Occipital lobe (tissue), 2 donors: ENCODE data around the gene HLA-DOA. TPM values are rescaled to one million over a fixed set of nuclear protein-coding genes. Genes with fewer than 3 reads are reported as not detected.

Source experiments
- DNase-seq: peaks from one replicate; lab custom pipeline; 2025; lab: John Stamatoyannopoulos, UW
- total RNA-seq: library from RNA; depleted of rRNA; stranded (reverse); fragments of >200 nt; gene quantifications from one replicate; pipeline ENCODE4 v1.2.3, GENCODE V29; 2014

The HLA-DOA gene
- 0.16 TPM for total RNA-seq

DNA sequence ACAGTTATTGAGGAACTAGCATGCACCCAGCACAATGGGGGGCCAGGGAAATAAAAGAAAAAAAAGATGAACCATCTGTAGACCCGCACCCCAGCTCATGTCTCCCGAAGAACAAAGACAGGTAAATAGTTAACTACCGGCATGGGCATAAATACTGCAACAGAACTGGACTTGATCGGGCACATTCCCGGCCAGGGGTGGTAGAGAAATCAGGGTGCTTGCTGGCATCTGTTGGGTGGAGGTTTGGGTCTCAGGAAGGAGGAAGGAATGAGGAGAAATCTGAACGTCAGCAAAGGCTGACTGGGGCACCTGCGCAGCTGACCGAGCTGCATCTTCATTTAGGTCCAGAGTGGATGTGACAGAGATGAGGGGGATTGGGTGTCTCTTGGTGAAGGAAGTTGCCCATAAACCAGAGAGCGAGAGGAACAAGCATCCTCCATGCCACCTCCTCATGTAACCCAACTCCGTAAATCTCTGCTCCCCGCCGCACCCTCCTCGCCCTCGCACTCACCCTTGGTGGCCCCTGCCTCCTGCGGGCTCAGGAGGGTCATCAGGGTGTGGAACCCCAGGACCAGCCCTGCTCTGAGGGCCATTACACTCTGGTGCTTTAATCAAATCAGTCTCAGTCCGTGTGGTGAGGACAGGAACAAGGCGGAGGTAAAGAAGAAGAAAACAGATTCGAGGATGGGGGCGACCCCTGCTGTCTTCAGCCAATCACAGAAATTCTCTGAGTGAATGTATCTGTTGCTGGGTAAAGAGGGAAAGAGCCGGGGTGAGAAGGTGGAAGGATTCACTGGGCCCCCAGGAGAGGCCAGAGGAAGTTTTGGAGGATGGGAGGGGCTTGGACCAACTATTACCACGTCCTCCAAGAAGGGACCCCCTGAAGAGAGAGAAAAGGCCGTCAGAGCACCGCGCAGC lies at the start of gene HLA-DOA:
Gene HLA-DOA, minus strand, starts transcription at position 648 of the 918 bp plus-strand sequence.
- no peak for DNase-seq

DNA sequence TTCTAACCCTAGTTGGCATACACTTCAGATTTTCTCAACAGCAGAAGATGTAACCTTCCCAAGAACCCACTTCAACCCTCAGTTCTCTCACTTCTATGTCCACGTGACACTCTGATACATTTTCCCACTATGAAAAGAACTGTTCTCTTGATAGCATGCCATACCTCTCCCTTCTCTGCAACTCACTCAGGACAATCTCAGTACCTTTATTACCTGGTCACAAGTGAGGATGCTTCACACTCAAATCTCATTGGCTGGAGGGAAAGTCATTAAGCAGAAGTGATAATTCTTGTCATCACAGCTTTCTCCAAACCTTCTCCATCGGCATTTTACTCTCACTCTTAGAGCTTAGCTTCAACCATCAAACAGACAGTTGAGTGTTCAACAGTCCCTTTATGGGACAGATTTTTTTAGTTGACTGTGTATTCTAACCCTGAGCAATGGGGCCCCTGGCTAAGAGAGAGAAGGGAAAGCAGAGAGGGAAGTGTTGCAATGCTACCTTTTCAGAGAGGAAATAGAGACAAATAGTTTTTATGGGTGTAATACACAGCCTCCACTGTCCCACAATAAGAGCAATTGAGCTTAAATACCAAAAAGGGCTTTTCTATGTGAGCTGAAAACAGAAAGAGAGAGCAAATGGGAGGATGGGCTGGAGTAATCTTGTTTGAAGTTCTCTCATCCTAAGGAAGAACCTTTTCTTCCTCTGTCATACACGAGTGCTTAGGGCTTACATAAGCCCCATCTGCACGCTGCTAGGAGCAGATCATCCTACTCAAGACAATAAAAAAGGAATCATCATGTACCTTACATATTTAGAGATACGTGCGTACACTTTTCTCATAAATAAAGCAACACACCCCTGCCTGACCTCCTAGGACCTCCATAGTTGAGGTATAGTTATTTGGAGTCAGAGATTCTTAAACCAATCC lies 48.1 kb upstream of the HLA-DOA start:
- DNase-seq: no peak

DNA sequence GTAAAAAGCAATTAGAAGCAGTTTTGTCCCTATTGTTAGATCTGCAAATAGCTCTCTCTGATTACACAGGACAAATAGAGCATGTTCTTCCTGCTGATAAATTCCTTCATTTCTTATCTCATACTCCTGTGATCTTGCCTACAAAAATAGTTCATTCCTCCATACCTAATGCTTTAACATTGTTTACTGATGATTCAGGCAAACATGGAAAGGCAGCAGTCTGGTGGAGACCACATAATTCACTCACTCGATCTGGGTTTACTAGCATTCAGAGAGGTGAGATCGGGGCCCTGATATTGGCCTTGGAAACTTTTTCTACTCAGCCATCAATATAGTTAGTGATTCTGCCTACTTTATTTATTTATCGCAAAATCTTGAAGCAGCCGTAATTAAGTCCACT lies 43.8 kb upstream of the HLA-DOA start:
- no peak for DNase-seq

DNA sequence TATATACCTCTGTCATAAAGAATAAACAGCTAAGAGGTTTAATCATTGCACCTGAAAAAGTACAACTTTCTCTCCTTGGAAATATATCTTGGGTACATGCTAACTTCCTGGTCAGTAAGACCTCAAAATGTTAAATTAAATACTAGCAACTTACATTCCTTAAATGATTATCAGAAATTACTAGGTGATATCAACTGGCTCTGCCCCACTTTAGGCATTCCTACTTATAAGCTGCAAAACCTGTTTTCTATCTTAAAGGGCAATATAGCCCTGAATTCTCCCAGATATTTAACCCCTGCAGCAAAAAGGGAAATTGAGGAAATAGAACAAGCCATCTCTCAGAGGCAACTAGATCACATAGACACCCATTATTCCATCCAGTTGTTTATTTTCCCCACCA lies 43.2 kb upstream of the HLA-DOA start:
- no peak for DNase-seq

DNA sequence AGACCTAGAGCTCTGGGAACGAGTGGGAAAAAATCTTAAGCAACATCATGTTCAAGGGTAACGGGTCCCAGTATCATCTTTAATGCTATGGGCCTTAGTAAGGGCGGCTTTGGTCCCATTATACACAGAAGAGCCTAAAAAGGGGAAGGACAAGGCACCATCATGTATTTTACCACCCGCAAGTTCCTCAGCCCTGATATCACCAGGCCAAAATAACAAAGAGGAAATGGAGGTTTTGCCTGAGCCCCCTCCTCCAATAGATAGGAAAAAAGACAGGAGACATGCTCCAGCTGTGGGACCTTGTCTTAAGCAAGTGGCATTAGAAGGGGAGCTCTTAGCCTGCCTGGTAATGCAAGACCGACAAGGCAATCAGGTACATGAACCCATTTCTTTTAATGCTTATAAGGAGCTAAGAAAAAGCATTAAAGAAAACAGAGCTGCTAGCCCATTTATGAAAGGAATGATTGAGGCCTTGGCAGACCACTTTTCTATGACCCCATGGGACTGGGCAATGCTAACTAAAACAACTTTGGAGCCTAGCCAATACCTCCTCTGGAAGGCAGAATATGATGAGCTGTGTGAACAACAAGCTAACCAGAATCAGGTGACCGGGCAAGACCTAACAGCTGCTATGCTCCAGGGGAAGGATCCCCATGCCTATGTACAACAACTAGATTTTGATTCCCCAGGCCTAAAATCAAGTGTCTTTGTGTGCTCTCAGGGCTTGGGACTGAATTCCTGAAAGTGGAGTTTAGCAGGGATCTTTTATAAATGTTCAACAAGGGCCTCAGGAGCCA lies 40.8 kb upstream of the HLA-DOA start:
- DNase-seq: no peak

DNA sequence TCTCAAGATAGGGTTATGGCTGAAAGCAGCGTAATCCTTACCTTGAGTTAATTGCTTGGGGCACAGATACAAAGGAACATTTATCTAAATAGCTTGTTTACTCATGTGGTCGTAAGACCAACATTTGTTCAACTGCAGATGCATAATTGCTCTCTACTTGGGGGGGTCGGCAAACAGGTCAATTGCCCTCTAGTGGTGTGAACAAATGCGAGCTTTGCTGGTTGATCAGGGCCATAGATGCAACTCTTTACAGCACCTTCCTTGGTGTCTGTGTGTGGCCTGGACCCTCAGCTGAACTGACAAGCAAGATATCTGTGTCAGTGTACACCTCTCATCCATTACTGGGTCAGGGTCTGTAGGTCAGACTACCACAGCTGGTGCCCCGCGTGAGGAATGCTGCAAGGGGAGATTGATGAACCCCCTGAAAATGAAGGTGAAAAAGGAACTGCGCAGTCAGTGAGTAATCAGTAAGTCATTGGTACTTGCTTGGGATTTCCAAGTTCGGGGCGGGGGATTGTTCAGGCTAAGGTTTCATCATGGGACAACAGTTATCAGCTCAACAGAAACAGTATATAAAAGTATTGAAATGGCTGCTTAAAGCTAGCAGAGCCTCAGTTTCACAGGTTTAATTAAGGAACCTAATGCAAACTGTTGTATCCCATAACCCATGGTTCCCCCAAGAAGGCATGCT lies 40.1 kb upstream of the HLA-DOA start:
- no peak for DNase-seq

DNA sequence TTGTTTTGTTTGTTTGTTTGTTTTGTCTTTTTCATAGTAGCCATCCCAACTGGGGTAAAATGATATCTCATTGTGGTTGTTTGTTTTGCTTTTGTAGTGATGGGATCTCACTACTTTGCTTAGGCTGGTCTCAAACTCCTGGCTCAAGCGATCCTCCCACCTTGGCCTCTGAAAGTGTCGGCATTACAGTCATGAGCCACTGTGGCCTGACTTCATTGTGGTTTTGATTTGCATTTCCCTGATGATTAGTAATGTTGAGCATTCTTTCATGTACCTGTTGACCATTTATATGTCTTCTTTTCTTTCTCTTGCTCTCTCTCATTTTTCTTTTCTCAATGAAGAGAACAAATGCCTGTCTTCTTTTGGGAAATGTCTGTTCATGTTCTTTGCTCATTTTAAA lies 30.8 kb upstream of the HLA-DOA start:
- no peak for DNase-seq

DNA sequence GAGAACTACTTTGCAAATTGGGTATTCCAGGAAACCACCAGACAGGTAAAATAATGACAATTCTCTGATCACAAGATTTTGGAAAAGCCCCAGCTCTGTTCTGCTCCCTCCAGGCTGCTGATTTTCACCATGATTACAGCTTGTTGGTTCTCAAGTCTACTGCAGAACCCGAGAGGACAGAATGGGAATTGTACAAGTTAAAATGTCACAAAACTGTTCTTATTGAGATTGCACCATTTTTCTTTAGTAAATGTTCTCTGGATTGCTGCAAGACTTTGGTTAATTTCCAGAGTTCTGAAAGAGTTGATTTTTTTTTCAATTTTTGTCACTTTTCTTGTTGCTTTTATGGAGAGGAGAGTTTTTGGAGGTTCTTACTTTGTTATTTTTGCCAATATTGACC lies 27.1 kb upstream of the HLA-DOA start:
- no peak for DNase-seq

DNA sequence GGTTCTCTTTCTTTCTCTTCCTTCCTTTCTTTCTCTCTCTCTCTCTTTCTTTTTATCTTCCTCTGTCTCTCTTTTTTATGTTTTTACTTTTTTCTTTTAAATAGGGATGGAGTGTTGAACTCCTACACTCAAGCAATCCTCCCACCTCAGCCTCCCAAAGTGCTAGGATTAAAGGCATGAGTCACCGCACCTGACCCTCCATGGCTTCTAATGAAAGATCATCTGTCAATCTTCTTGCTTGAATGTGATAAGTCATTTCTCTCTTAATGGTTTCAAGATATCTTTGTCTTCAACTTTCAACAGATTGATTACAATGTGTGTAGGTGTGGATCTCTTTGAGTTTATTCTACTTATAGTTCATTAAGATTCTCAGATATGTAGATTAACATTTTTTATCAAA lies 25.2 kb upstream of the HLA-DOA start:
- no peak for DNase-seq

DNA sequence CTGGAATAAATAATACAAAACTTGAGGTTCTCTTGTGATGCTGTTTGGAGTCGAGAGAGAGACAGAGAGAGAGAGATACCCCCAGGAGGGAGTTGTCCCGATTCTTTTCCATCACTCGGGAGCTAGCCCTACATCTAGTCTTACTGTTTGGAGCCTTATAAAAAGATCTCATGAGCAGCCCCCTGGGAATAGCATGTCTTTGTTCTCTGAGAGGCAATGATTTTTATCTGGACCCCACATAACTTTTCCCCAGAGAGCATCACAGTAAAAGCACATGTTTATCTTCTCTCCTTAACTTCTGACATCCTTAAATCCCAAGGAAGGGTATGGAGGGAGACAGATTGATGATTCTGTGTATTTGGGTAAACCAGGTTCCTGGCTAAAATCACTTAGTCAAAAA lies 20.9 kb upstream of the HLA-DOA start:
- DNase-seq: no peak

DNA sequence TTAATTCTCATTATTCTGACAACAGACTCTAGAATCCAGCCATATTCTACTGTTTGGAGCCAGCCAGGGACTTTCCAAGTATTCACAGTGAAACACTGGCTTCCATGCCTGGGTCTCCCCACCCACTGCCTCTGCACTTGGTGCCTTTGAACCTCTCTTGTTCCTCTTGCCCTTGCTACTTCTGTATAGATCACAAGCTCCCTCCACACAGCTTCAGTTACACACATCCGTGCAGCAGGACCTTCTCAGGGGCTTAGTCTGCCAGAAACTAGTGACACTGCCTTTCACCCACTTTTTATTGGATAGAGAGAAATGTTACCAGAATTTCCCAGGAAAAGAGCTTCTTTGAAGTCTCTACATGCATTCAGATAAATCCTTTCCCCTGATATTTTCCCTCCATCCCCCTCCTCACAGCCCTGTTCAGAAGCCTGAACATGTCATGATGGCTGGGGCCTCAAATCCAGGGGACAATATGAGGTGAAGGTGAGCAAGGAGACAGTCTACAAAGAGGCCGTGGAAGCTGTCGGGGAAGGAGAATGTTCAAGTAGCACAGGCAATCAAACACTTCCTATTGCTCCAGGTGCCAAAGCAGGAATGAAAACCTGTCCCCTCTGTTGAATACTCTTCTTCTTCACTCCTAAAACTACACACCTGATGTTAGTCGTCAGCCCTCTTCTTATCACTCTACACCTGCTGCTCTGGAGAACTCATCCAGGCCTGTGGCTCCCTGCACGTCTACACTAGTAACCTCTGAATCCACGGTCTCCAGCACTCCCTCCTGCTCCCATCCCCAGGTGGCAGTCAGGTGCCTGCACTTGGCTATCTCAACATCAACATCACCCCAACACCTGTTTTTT lies 20.2 kb upstream of the HLA-DOA start:
- no peak for DNase-seq

DNA sequence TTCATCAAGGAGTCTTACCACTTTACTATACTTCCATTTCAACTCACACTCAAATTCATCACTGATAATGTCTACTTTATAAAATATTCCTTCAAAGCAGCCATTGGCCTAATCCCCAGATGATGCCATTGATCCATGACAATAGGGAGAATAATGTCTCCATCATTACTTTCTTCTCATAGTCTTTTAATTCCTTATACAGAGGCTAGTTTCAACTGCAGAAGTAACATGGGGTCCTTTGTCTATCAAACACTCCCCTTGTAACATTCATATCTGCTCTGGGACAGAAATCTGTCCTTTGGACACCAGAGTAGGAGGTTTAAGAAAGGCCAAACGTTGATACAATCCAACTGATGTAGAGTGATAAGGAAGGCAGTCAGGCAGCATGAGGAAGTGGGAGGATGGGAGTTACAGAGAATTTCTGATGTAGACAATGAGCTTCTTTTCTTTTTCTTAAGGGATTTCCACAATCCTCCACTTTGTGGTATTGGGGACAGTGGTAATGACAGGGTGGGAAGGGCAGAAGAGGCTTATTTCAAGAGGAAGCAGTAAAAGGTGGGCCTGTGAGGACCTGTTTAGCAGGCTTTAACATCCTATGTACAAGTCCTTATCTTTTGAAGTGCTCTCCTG lies 18.9 kb upstream of the HLA-DOA start:
- DNase-seq: no peak

DNA sequence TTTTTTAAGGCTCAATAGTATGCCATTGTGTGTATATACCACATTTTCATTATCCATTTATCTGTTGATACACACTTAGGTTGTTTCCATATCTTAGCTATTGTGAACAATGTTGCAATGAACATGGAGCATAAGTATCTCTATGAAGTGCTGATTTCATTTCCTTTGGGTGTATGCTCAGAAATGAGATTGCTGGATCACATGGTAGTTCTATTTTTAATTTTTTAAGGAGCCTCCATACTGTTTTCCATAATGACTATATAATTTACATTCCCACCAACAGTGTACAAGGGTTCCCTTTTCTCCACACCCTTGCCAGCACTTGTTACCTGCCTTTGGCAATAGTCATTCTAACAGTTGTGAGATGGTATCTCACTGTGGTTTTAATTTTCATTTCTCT lies 15.1 kb upstream of the HLA-DOA start:
- no peak for DNase-seq

DNA sequence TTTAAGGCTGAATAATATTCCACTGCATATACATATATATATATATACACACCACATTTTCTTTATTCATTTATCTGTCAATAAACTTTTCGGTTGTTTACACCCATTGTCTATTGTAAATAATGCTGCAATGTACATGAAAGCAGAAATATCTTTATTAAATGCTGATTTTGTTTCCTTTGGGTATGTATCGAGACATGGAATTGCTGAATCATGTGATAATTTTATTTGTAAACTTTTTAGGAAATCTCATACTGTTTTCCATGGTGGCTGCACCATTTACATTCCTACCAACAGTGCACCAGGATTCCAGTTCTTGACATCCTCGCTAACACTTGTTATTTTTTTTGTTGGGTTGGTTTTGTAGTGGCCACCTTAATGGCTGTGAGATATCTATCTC lies 14.1 kb upstream of the HLA-DOA start:
- no peak for DNase-seq

DNA sequence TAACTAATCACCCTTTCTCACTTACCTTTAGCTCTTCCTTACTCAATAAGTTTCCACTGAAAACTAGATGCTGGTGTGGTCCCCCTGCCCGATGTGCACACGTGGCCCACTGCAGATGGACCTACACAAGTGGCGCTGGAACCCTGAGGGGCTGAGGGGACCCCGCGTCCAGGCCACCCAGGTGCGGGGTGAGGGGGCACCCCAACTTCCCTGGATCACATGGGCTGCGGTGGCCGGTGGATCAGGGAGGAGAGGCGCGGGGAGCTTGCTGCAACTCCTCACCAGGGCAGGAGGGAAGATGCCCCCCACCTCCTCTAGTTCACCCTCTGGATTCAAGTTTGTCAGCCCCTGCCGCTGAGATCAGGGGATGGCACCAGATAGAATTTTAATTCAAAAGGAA lies 12.5 kb upstream of the HLA-DOA start:
- no peak for DNase-seq

DNA sequence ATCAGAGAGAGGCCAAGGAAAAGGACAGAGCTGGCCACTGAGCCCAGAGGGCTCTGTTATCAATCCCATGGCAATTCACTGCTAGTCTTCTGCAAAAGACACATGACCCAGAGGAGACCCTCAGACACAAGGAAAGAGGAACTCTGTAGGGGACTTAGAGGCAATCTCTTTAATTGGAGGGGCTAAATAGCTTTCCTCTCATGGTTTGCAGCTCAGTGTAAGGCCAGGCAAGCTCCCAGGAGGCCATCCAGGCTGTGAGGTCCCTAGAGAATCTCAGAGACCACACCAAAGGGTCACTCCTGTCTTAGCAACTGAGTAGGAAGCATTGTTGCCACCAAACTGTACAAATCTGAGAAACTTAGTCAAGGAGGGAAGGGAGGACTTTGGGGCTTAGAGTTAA lies 10.0 kb upstream of the HLA-DOA start:
- no peak for DNase-seq

DNA sequence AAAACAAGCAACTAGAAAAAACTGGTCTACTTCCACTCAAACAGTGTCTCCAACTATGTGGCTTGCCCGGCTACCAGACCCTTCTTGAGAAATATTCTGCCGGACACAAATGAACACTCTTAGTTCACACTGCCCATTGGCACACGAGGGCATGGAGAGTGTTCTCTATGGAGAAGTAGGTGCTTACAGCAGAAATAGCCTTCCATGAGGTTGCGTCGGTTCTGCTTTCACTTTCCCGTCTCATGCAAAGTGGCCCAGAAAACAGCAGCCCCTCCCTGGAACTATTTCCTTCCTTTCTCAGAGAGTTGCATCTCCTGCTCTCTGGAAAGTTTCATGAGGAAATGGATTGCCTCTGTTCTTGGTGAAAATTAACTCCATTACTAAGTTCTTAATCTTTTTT lies 9.5 kb upstream of the HLA-DOA start:
- DNase-seq: no peak

DNA sequence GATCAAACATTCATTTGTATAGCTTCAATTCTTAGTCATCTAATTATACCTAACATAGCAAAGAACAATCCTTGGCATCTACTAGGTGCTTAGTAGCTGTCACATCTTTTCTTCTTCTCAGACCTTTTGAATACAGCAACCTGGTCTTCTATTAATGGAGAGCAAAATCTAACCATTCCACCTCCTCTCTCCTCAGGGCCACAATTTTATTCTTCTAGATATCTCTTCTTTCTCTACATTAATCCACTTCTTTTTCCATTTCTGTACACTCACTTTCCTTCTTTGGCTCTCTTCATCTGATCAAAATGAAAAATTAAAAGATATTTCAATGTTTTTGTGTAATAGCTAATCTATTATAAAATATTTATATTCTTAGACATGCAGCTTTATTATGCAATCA lies 9.0 kb upstream of the HLA-DOA start:
- no peak for DNase-seq

DNA sequence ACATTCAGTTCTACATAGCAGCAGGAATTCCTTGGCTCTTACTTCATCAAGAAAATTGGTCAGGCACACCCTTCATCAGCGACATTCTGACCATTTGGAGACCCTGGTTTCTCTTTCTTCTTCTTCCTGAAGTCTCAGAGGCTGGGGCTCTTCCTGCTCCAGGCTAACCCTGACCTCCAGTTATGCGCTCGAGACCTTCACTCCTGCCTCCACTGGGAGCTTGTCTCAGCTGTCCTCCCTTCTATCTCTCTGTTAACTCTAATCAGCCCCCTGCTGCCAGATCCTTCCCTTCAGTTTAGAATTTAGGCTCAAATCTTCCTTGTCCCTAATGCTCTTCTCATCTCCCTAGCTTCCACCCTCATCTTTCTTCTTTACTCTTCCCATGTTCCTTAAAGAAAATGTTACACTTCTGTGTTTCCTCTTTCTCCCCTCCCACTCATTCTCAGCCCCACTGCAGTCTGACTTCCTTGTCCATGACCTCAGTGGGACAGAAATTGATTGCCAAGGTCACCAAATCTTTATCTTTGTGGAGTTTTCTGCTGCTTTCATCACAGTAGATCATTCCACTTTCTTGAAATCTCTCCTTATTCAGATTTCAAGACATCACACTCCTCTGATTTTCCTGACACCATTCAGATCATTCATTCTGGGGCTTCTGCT lies 8.4 kb upstream of the HLA-DOA start:
- no peak for DNase-seq
